TTC549 (cell line): ENCODE data around the gene RAC2.
"Not testable (repeated sequence)": the region's sequence is repeated elsewhere in the genome, so short reads cannot be mapped to it uniquely, and the experiment has no call there.

Source experiments
- FAIRE-seq: peaks from 2 replicates; lab custom pipeline; 2012; peaks lifted over from hg19 to GRCh38; lab: Jason Lieb, UNC

RAC2 gene

GRCh38 chr22:37254867-37255233 is 10.8 kb upstream of the RAC2 start:
- no peak for FAIRE-seq

- no peak for FAIRE-seq
Measured at GRCh38 chr22:37254209-37254866, 10.3 kb upstream of the RAC2 start.

DNA sequence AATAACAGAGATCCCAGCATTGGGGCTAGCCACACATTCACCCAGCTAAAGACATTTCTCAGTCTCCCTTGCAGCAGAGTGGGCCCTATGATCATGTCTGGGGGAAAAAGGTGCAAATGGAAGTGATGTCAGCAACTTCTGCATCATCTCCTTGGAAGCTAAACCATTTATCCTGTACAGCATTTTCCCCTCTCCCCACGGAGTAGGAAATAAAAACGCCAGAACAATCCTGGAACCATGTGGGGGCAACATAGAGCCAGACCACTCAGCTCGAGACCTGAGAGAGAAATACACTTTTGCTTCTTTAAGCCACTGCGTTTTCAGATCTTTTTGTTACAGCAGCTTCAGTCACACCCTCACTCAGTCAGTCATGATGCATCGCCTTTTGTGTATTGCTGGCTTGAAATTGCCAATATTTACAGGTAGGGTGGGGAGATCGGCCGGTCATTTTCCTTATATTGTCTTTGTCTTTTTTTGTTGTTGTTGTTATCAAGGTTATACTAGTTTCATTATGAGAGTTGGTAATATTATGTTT is 9.1 kb upstream of the RAC2 start:
- FAIRE-seq, result no peak

GRCh38 chr22:37251836-37252235 is 7.8 kb upstream of the RAC2 start:
- FAIRE-seq, result not testable (repeated sequence)

GRCh38 chr22:37249986-37250385 is 5.9 kb upstream of the RAC2 start:
- no peak for FAIRE-seq

DNA sequence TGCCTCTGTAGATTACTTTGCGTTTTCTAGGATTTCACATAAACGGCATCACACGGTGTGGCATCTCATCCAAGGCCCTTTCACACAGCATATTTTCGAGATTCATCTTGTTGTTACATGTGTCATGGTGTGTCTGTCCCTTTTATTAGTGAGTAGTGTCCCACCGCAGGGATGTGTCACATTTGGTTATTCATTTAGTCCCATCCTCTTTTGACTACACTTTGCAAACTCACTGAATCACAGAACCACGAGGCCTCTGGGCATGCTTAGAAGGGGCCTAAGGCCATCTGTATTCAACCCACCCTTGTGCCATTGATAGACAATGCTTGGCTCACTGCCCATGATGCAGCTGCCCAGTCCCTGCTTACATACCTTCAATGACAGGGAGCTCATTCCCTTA is 4.2 kb upstream of the RAC2 start:
- FAIRE-seq, result no peak

DNA sequence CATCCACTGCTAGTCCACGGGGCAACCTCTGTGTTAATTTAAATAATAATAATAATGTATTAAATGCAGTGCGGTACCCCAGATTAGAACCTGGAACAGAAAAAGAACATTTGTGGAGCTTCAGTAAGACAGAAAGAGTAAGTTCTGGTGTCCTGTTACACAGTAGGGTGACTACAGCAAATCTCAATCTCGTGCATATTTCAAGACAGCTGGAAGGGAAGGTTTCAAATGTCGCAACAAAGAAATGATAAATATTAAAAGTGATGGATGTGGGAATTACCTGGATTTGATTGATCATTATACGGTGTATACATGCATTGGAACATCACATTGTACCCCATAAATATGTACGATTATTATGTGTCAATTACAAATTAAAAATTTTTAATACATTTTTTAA is 1.7 kb upstream of the RAC2 start:
- FAIRE-seq, result no peak

- no peak for FAIRE-seq
Measured at GRCh38 chr22:37244922-37245722, 1.1 kb upstream of the RAC2 start.

GRCh38 chr22:37243402-37244113 is 511 bp downstream of the RAC2 start:
- FAIRE-seq, result no peak

GRCh38 chr22:37242395-37242918 is 1.6 kb downstream of the RAC2 start:
- no peak for FAIRE-seq

DNA sequence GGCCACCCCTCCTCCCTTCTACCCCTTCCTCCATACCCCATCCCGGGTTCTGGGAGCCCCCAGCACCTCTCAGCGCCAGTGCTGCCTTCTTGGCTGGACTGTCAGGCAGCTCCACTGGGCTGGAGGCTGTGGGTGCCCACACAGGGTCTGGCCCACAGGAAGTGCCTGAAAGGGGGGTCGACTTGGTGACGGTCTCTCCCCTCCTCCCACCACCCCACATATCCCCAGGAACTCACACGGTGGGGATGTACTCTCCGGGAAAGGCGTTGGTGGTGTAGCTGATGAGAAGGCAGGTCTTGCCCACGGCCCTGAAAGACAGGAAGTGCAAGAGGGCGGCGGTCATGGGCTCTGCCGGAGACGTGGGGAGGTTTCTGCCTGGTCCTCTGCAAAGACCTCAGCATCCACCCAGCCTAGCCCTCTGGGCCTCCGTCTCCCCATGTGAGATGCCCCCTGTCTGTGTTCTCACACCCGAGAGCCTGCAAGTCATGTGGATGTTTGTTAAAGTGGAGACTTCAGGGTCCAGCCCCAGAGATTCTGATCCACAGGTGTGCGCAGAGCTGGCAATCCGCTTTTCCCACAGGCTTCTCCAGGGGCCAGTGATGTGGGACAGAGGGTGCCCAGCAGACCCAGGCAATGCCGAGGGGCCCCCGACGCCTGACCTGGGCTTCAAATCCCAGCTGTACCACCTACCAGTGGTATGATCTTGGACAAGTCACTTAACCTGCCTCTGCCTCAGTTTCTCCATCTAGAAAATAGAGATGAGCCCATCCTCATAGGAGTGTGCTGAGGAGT is 2.5 kb downstream of the RAC2 start:
- no peak for FAIRE-seq

DNA sequence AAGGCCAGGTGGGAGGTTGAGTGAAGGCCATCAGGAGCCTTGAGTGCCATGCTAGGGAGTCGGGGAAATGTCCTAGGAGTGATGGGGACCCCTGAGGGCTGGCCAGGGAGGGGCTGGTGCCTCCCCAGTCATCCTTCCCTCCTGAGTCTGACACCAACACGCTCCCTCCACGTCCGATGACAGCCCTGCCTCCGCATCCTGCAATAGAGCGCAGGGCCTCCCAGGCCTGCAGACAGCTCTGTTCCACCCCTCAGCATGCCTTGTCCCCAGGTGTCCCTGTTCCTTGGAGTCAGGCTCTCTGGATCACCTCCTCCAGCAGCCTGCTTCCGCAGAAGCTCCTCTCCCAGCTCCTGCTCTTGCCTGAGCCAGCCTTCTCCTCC is 3.1 kb downstream of the RAC2 start:
- no peak for FAIRE-seq

DNA sequence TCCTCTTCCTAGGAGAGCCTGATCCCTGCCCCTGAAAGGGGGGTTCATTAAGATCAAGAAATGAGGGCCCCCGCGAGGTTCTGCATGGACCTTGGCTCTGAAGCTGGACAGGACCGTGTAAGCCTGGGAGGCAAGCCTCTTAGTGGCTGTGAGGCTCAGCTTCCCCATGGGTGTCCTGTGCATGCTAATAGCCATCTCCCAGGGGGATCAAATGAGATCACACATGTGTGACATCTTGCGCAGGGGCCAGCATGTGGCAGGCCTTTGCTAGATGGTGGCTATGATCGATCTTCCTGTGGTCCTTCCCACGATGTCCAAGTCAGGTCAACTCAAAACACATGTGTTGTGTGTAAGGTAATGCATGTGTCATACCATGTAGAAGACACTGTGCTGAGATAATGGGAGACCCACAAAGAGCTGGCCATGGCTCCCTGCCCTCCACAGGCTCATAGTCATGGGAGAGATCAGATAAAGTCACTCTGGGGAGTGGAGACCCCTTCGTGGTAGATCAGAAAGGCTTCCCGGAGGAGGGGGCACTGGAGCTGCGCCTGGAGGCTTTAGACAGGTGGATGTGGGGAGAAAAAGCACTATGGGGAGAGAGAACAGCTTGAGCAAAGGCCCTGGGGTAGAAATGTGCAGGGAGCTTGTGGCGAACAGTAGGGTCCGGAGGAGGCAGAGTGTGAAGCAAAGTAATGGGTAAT is 3.7 kb downstream of the RAC2 start:
- FAIRE-seq, result no peak

- FAIRE-seq, result no peak
Measured at GRCh38 chr22:37239336-37240239, 4.5 kb downstream of the RAC2 start.

DNA sequence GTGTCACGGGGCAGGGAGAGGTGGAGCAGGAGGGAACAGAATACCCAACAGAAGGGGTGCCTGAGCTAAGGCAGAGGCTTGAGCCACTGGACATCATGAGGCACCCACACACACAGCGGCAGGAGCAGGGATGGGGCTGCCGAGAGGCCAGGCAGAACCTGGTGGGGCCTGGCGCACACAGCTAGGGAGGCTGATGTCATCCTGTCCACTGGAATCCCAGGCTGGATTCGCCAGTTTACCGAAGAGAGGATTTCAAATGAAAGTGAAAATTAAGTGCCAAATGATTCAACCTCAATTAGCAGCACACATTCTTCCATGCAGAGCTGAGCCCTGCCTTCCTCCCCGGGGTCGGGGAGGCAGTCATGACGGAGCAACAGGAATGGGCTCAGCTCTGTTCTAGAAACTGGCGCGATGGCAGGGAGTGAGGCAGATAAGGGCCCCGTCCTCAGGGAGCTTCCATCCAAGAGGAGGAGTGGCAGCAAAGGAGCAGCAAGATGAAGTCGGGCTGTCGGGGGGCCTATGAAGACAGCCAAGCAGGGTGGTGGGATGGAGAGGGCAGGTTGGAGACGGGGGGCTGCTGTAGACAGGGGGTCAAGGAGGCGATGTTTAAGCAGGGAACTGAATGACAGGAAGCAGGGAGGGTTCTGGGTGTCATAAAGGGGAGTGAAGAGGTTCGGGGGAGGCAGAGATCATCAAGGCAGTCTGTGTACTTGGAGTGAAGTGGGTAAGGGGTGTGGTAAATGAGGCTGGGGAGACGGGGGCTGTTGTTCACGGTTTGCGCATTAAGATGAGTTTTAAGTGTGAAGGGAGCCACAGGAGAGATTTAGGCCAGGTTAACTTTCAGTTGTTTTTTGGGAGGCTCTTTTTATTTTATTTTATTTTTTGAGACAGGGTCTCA is 6.4 kb downstream of the RAC2 start:
- no peak for FAIRE-seq

GRCh38 chr22:37235897-37236607 is 8.0 kb downstream of the RAC2 start:
- FAIRE-seq, result no peak

DNA sequence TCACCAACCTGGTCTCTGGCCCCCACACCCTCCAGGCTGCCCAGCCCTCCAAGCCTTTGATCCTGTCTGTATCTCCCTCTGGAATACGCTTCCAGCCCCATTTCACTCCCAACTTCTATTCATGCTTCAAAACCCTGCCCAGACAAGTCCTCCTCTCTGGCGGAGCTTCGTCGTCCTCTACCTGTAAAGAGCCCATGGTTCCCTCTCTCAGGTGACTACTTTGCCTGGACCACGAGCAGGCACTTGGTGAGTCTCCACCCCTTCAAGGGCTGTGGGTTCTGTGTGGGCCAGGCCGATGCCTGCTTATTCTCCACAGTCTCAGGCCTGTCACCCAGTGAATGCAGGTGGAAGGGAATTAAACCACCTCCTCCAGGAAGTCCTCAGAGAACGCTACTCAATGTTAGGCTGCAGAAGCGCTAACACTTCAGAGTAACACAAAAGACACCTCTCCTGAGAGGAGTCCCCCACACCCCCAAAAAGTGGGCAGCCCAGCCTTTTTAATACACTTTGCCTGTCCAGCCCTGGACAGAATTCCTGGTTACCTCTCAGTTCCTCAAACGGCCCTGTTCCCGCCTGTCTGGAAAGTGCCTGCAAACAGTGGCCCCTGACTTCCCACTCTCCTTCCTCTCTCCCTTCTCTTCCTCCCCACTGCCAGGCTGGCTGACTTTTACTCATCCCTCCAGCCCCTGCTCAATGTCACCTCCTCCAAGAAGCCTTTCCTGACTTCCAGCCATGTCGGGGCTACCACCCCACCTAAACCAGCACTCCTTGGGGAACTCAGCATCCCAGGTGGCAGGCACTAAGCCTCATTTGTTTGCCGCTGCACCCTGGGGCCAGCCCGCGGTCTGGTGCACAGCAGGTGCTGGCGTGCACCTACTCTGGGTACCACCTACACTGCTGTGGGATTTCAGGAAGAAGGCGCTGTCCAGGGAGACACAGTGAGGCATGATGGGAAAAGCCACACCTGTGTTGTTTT is 9.0 kb downstream of the RAC2 start:
- FAIRE-seq, result no peak
